Lower leg skin (tissue), 4 donors: ENCODE data around the gene SATB1. TPM values are rescaled to one million over a fixed set of nuclear protein-coding genes. Genes with fewer than 3 reads are reported as not detected.

Experiments used
- DNase-seq, 2 donors: peaks; one replicate each; pipeline ENCODE4 v3.0.0-alpha.2; 2019; ENCODE audit warnings: low spot score in 2 of 2
- H3K4me3 ChIP-seq: fragments of 200-600 bp; sonication (generic); 2 replicates; pipeline ENCODE4 v1.5.1; 2017; ENCODE audit warnings: mild to moderate bottlenecking, low read depth; ENCODE audit not compliant: poor library complexity, severe bottlenecking
- POLR2A ChIP-seq, 2 donors: fragments of 450-650 bp; IDR thresholded peaks; one replicate each; pipeline ENCODE4 v1.6.1; 2016 to 2017; ENCODE audit warnings: antibody characterized with exemption in 2 of 2, mild to moderate bottlenecking in 1 of 2, moderate library complexity in 1 of 2
- WGBS, 2 donors: methylation state at CpG; one replicate each; pipeline ENCODE4 v1.1.5; 2018; 5-methylcytosine and 5-hydroxymethylcytosine counted together
- intact Hi-C: fragments of 100-400 bp; cut with DNase I; formaldehyde crosslinking; loops from one replicate; pipeline ENCODE4 v1.15.0; 2023; ENCODE audit warnings: low total_unique reads
- total RNA-seq, 4 donors: library from RNA; depleted of rRNA; stranded (reverse); fragments of >200 nt; gene quantifications; one replicate each; pipeline ENCODE4 v1.1.0, GENCODE V29; 2016
- TF ChIP-seq, protein P1 (sequence below), 3 donors: fragments of 450-650 bp; IDR thresholded peaks; one replicate each; pipeline ENCODE4 v1.5.1; 2016; ENCODE audit warnings: antibody characterized with exemption in 3 of 3, mild to moderate bottlenecking in 3 of 3, moderate library complexity in 2 of 3

The SATB1 gene
- total RNA-seq, 4 donors from 2014 or later: 16.9 to 33.8 (median 25.7) TPM

DNA sequence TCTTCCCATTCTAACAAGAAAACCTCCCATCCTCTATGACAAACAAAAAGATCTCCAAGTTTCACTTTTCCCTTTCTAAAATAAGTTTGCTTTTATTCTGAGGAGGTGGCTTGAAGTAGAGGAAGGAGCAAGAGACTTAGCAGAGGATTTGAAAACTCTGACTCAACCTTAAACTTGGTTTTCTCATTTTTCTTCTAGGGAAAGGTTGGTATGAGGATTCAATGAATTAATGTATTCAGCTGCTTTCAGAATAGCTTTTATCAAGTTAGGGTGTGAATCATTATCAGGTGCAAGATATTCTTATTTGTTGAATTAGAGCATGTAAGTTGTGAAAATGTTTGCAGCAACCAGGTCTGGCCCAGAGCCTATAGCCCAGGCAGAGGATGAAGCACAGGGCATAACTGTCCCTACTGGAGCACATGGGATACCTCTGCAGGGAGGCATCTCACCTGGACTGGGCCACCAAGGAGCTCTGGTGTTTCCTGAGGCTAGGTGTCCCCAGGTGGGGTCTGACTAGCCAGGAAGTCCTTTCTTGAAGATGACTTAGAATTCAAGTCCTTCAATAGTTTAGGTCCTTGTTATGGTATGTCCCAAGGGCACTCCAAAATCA is 42.3 kb downstream of the SATB1 start:
- intact Hi-C loops: no loop called here
- TF ChIP-seq POLR2A (IDR thresholded peaks at IDR 0.05): no peak
- TF ChIP-seq, protein P1, sequence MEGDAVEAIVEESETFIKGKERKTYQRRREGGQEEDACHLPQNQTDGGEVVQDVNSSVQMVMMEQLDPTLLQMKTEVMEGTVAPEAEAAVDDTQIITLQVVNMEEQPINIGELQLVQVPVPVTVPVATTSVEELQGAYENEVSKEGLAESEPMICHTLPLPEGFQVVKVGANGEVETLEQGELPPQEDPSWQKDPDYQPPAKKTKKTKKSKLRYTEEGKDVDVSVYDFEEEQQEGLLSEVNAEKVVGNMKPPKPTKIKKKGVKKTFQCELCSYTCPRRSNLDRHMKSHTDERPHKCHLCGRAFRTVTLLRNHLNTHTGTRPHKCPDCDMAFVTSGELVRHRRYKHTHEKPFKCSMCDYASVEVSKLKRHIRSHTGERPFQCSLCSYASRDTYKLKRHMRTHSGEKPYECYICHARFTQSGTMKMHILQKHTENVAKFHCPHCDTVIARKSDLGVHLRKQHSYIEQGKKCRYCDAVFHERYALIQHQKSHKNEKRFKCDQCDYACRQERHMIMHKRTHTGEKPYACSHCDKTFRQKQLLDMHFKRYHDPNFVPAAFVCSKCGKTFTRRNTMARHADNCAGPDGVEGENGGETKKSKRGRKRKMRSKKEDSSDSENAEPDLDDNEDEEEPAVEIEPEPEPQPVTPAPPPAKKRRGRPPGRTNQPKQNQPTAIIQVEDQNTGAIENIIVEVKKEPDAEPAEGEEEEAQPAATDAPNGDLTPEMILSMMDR (IDR thresholded peaks at IDR 0.05): no peak
- H3K4me3 ChIP-seq: no peak overlapping the region
- DNase-seq: no peak

DNA sequence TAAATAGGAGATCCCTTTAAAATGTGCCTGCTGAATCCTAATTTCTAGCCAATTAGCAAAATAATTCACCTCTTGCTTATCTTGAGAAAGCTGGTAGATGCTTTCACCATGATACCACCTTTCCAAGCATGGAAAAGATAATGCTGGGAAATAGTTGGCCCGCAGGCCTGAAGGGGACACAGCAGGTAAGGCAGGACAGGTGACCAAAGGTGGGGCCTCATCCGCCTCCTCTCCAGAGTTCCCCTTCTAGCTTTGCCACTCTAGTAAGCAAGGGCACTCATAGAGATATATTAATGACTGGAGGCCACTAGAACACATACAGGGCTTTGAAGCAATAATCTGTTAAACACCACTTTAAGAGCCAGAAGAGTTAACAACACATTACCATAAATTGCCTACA is 45.5 kb downstream of the SATB1 start:
- intact Hi-C loops: no loop called here
- H3K4me3 ChIP-seq: no peak overlapping the region
- 90 to 98% methylated on average over 2 of the region's 2 CpGs for whole genome bisulfite sequencing, 2 donors
- DNase-seq: no peak
- TF ChIP-seq POLR2A (IDR thresholded peaks at IDR 0.05): no peak
- TF ChIP-seq, protein P1 (IDR thresholded peaks at IDR 0.05): no peak

DNA sequence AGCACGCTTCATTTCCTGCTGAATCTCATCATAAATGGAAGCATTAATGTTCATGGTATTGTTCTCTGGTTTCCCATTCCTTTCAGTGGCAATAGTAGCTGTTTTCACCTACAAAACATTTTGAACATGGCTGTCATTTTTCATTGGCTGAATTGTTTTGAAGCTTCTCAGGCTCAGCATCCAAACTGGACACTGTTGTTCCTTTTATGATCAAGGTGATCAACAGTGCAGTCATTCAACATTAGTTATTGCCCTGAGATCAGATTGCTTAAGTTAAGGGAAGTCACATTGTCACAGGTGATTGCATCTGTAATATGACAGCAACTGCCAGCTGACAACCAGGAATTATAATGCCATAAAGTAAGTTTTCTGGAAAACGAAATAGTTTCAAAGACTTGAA is 46.9 kb downstream of the SATB1 start:
- H3K4me3 ChIP-seq: no peak overlapping the region
- no peak for DNase-seq
- intact Hi-C loops: no loop called here
- 84 to 88% methylated on average over 2 of the region's 2 CpGs for WGBS, 2 donors
- TF ChIP-seq, protein P1 (IDR thresholded peaks at IDR 0.05): no peak
- no peak for TF ChIP-seq POLR2A (IDR thresholded peaks at IDR 0.05)

DNA sequence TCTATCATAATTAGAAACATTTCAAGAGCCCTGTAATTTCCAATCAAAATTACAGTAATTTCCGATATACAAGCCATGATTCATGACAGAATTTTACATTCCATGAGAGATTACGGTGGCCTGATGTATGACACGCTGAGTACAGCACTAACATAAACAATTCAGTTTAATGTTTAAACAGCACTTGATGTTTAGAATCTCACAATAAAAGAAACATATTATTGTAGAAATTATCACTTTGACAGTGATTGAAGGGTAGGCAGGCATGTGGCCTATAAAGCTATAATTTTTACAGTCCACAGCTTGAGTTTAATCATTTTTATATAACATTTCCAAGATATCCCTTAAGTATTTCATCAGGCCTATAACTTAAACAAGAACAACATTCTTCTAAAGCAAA is 48.5 kb downstream of the SATB1 start:
- intact Hi-C loops: no loop called here
- H3K4me3 ChIP-seq: no peak overlapping the region
- no peak for DNase-seq
- 96 to 97% methylated on average over 3 of the region's 3 CpGs for WGBS, 2 donors
- TF ChIP-seq, protein P1 (IDR thresholded peaks at IDR 0.05): no peak
- no peak for TF ChIP-seq POLR2A (IDR thresholded peaks at IDR 0.05)

DNA sequence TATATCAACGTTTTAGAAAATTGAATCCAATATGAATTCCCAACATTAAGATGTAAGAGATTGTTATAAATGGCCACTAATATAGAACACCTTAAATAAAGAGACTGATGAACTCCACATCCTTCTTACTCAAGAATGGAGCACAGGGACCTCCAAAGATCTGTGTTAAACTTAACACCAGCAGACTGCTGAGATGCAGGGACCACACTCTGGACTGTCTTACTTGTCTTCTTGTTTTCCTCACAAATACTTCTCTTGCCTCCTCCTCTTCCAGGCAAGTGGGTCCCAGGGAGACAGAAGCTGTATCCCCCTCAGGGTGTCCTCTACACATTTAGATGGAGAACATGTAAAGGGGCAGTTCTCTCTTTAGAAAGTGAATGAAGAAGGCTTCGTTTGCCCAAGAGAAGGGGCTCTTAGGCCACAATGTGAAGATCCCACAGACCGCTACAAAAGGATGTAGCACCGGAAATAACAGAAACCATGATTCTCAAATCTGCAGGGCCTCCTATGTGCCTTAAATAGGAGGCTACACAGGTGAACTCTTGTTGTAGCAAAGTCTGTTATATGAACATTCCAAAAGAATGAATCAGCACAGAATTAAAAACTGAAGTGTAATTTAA is 52.2 kb downstream of the SATB1 start:
- 83 to 90% methylated on average over 4 of the region's 4 CpGs for WGBS, 2 donors
- TF ChIP-seq POLR2A (IDR thresholded peaks at IDR 0.05): no peak
- TF ChIP-seq, protein P1 (IDR thresholded peaks at IDR 0.05): no peak
- intact Hi-C loops: no loop called here
- DNase-seq: no peak
- no peak overlapping the region for H3K4me3 ChIP-seq

DNA sequence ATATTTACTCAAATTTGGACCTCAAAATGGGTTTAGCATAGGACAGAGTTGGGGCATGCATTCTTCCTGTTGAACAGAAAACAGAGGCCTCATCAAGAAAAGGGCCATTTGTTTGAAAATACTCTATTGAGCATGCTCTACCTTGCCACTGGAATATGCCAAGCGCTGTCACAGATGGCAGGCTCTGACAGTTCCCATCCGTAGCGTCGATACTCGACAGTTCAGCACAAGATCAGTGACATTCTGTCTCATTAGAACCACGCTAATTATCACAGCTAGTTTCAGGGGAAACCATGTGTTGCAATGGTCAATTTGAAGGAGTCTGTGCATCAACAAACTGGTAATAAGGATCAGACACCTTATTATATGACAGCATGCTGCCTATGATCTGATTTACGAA is 54.5 kb downstream of the SATB1 start:
- no peak overlapping the region for H3K4me3 ChIP-seq
- no peak for DNase-seq
- intact Hi-C loops: no loop called here
- 92 to 98% methylated on average over 7 of the region's 7 CpGs for whole genome bisulfite sequencing, 2 donors
- TF ChIP-seq, protein P1 (IDR thresholded peaks at IDR 0.05): no peak
- no peak for TF ChIP-seq POLR2A (IDR thresholded peaks at IDR 0.05)
